Transverse colon (tissue), 4 donors: ENCODE measurements around the gene DARS1. TPM values are rescaled to one million over a fixed set of nuclear protein-coding genes. Genes with fewer than 3 reads are reported as not detected.
"Not testable (repeated sequence)": the region's sequence is repeated elsewhere in the genome, so short reads cannot be mapped to it uniquely, and the experiment has no call there.

ENCODE experiments used
- DNase-seq: peaks from one replicate; pipeline ENCODE4 v3.0.0-alpha.2; 2019
- H3K27ac ChIP-seq, 4 donors: fragments of 200-600 bp; sonication (generic); 2 replicates each; pipeline ENCODE4 v1.5.1; 2016 to 2018; ENCODE audit warnings: inconsistent platforms in 4 of 4
- H3K27me3 ChIP-seq: fragments of 200-600 bp; sonication (generic); 2 replicates; pipeline ENCODE4 v1.5.1; 2017; ENCODE audit warnings: inconsistent platforms
- H3K36me3 ChIP-seq, 4 donors: fragments of 200-600 bp; sonication (generic); 2 replicates each; pipeline ENCODE4 v1.5.1; 2017 to 2019; ENCODE audit warnings: inconsistent platforms in 4 of 4
- H3K4me1 ChIP-seq, 4 donors: fragments of 200-600 bp; sonication (generic); 2 replicates each; pipeline ENCODE4 v1.5.1; 2017 to 2020; ENCODE audit warnings: inconsistent platforms in 4 of 4
- H3K4me3 ChIP-seq, 4 donors: fragments of 200-600 bp; sonication (generic); 1 replicate in 1 of 4; 2 replicates in 3 of 4; pipeline versions ENCODE4 v1.5.1 to v1.6.1; 2017 to 2019; ENCODE audit warnings: inconsistent platforms in 4 of 4
- H3K9me3 ChIP-seq, 2 donors: fragments of 200-600 bp; sonication (generic); 2 replicates each; pipeline ENCODE4 v1.5.1; 2017 to 2019; ENCODE audit warnings: inconsistent platforms in 2 of 2
- CTCF ChIP-seq, 5 experiments: fragments of 200-600 bp in 3 of 5; fragments of 450-650 bp in 2 of 5; sonication (generic) in 3 of 5; IDR thresholded peaks; 1 replicate in 2 of 5; 2 replicates in 3 of 5; pipeline ENCODE4 v1.5.1; 2016 to 2017; ENCODE audit warnings: antibody characterized with exemption in 5 of 5, inconsistent platforms in 3 of 5, mild to moderate bottlenecking in 2 of 5, moderate library complexity in 1 of 5
- EP300 ChIP-seq: sonication (generic); formaldehyde crosslinking; IDR thresholded peaks from one replicate; pipeline ENCODE4 v1.6.1; 2017; ENCODE audit warnings: antibody characterized with exemption, low read depth
- POLR2A ChIP-seq: fragments of 450-650 bp; IDR thresholded peaks from one replicate; pipeline ENCODE4 v1.6.1; 2016; ENCODE audit warnings: antibody characterized with exemption, mild to moderate bottlenecking, moderate library complexity
- POLR2AphosphoS5 ChIP-seq, 3 donors: sonication (generic); formaldehyde crosslinking; IDR thresholded peaks; one replicate each; pipeline ENCODE4 v1.6.1; 2016; ENCODE audit warnings: antibody characterized with exemption in 3 of 3
- WGBS, 2 donors: methylation state at CpG; one replicate each; pipeline ENCODE4 v1.1.5; 2018; ENCODE audit warnings: low coverage in 1 of 2; 5-methylcytosine and 5-hydroxymethylcytosine counted together
- in situ Hi-C, 4 donors: fragments of 200-750 bp; cut with MboI; loops; one replicate each; pipeline versions ENCODE4 v1.15.0 to v1.15.1; 2017; ENCODE audit warnings: low sequenced_read_pairs in 3 of 4, low pct_ligation_motif_present in 1 of 4, low pct_unique_long_range_greater_than_20kb in 1 of 4
- intact Hi-C: fragments of 100-400 bp; cut with DNase I; formaldehyde crosslinking; loops from one replicate; pipeline ENCODE4 v1.15.1; 2023; ENCODE audit warnings: low total_unique reads
- total RNA-seq, 4 donors: library from RNA; depleted of rRNA; stranded (reverse); fragments of >200 nt; gene quantifications; one replicate each; pipeline ENCODE4 v1.1.0, GENCODE V29; 2016

Gene DARS1
- total RNA-seq, 4 donors from 2014 or later, result 20.5 to 42.3 (median 37.4) TPM

- Histone ChIP-seq H3K4me1 (no peaks in the 10 kb centered on the region), H3K9me3 (no peaks in the 10 kb centered on the region), H3K27ac (no peak overlapping the region), H3K4me3 (no peak overlapping the region), H3K36me3 (no peaks in the 10 kb centered on the region), H3K27me3 (no peaks in the 10 kb centered on the region)
- TF ChIP-seq CTCF (IDR thresholded peaks at IDR 0.05), result no peak
- no peak for TF ChIP-seq EP300
- TF ChIP-seq POLR2AphosphoS5 (IDR thresholded peaks at IDR 0.05), result no peak
- TF ChIP-seq POLR2A, result no peak
- intact Hi-C loops, result no loop called here
- 11 to 47% methylated on average over 1 to 3 of the region's 3 CpGs for WGBS, 2 donors
- DNase-seq, result no peak
- in situ Hi-C loops, result no loop called here
These were observed 103.0 kb downstream of the DARS1 start for GRCh38 chr2:135882415-135882814.

GRCh38 chr2:135876770-135877169 is 108.7 kb downstream of the DARS1 start:
- H3K9me3 ChIP-seq, H3K27me3 ChIP-seq, H3K36me3 ChIP-seq, DNase-seq, intact Hi-C loops, in situ Hi-C loops: not testable (repeated sequence)
- Histone ChIP-seq H3K4me1 (peaks cover 0 to 22% (median 9%) of the 10 kb centered on the region in 4 donors), H3K27ac (peak overlapping the region; percentile 87 to 90 (median 88)), H3K4me3 (peak overlapping the region; percentile 3 to 97 (median 92))
- 85 to 90% methylated on average over 7 to 15 of the region's 15 CpGs for WGBS, 2 donors

GRCh38 chr2:135876066-135876711 is 109.2 kb downstream of the DARS1 start, which contains the start of gene MCM6:
MCM6 (minus strand) TSS chr2:135876443; CDS start chr2:135876365, 78 bp downstream.
- Histone ChIP-seq H3K9me3 (no peaks in the 10 kb centered on the region), H3K27me3 (no peaks in the 10 kb centered on the region), H3K36me3 (no peaks in the 10 kb centered on the region), H3K4me3 (peak within 1 kb of the TSS; percentile 76 to 97 (median 92)), H3K27ac (peak within 1 kb of the TSS; percentile 87 to 90 (median 88)), H3K4me1 (peaks cover 0 to 22% (median 9%) of the 10 kb centered on the region in 4 donors)
- peak; percentile 98 for DNase-seq
- intact Hi-C loops (no loop called here), in situ Hi-C loops (no loop called here)
- TF ChIP-seq EP300, result no peak
- TF ChIP-seq POLR2AphosphoS5 (IDR thresholded peaks at IDR 0.05), result peak; percentile 63 to 88 (median 70)
- peak; percentile 56 for TF ChIP-seq POLR2A
- peak in 4 of 5 experiments; percentile 20 to 59 (median 38) for TF ChIP-seq CTCF (IDR thresholded peaks at IDR 0.05)
- WGBS, 2 donors, result 0 to 3% methylated on average over 7 to 55 of the region's 71 CpGs

GRCh38 chr2:135875491-135876065 is 109.8 kb downstream of the DARS1 start:
- intact Hi-C loops (no loop called here), in situ Hi-C loops (no loop called here)
- Histone ChIP-seq H3K4me3 (peak overlapping the region; percentile 76 to 97 (median 92)), H3K4me1 (peaks cover 0 to 22% (median 9%) of the 10 kb centered on the region in 4 donors), H3K27me3 (no peaks in the 10 kb centered on the region), H3K36me3 (no peaks in the 10 kb centered on the region), H3K9me3 (no peaks in the 10 kb centered on the region), H3K27ac (peak overlapping the region; percentile 87 to 90 (median 88))
- WGBS, 2 donors, result 0% methylated on average over 26 of the region's 26 CpGs; no CpG with 5 or more reads in 1 of the 2 donors
- TF ChIP-seq EP300 (no peak), POLR2AphosphoS5 (IDR thresholded peaks at IDR 0.05) (peak in 2 of 3 donors; percentile 39 to 44), CTCF (IDR thresholded peaks at IDR 0.05) (no peak)
- peak; percentile 68 for DNase-seq
